ENCODE results near the gene MEFV.
A peak's percentile ranks its signal among the peaks of the same experiment; 100 is the strongest.
"Not testable (repeated sequence)": the region's sequence is repeated elsewhere in the genome, so short reads cannot be mapped to it uniquely, and the experiment has no call there.

Gene MEFV, protein sequence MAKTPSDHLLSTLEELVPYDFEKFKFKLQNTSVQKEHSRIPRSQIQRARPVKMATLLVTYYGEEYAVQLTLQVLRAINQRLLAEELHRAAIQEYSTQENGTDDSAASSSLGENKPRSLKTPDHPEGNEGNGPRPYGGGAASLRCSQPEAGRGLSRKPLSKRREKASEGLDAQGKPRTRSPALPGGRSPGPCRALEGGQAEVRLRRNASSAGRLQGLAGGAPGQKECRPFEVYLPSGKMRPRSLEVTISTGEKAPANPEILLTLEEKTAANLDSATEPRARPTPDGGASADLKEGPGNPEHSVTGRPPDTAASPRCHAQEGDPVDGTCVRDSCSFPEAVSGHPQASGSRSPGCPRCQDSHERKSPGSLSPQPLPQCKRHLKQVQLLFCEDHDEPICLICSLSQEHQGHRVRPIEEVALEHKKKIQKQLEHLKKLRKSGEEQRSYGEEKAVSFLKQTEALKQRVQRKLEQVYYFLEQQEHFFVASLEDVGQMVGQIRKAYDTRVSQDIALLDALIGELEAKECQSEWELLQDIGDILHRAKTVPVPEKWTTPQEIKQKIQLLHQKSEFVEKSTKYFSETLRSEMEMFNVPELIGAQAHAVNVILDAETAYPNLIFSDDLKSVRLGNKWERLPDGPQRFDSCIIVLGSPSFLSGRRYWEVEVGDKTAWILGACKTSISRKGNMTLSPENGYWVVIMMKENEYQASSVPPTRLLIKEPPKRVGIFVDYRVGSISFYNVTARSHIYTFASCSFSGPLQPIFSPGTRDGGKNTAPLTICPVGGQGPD

DNA sequence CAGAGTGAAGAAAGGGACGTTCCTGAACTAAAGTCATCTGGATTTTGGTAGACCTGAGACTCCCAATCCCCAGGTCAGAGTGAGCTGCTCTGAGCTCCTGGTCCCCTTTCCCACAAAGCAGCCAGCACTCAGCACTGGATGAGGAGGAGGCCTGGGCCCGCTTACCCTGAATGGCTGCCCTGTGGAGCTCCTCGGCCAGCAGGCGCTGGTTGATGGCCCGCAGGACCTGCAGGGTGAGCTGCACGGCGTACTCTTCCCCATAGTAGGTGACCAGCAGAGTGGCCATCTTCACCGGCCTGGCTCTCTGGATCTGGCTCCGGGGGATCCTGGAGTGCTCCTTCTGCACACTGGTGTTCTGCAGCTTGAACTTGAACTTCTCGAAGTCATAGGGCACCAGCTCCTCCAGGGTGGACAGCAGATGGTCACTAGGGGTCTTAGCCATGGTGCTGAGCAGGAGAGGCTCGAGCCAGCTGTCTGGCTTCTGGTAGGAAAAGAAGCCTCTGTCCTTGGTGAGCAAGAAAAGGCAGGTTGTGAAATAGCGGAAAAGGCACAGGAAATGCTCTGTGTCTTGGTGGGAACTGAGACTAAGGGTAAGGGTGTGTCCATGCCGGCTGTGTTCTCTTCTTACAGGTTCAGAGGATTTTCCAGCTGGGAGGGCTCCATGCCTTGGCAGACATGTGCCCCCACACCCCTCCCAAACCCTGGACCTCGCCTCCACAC, at the start of gene MEFV:
TSS of gene MEFV (minus strand) at position 488 of the 720 bp plus-strand sequence. CDS start at position 442, 46 bp downstream.
- DNase-seq (ENCODE audit: low read depth, low spot score): peak; percentile 19

- DNase-seq (ENCODE audit: low read depth, low spot score): no peak
Measured at GRCh38 chr16:3306078-3306477, 49.6 kb upstream of the MEFV start.

DNA sequence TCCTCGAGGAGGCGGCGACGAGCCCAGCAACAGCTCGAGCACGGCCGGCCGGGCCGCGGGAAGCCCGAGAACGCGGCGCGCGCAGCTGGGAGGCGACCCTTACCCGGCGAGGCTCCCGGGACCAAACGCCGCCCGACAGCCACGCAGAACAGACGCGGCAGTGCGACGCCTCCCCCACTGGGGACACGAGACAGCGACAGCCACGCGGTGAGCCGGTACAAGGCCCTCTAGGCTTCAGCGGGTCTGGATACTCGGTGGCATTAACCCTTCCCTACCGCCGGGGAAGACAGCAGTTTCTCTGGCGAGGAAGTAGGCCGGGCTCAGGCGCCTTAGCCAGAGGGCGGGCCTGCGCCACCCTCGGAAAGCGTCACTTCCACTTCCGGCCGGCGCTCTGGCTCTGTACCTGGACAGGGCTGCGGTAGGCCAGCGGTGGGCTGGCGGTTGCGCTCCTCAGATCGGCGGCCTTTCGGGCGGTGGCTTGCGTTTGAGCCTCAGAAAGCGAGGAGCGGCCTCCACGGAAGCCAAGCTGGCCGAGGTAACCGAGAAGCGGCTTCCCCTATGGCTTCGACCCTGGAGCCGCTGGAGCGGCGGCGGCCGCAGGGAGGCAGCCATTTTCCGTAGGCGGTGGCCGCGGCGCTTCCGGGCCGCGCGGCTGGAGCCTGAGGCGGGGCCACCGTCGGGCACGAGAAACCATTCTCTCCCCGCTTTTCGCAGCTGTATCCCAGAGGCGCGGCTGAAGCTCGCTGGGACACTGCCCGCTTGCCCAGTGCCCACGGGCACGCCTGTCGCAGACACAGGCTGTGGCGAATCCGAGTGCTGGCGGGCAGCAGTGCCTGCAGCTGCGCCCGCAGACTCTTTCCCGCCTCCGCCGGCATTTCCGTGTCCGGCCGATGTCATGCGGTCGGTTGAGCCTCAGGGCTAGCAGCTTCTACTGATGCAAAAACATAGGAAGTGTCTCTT, 49.0 kb upstream of the MEFV start, which contains the start of the genes TIGD7 and ZNF75A:
TSS of gene TIGD7 (minus strand) at position 322 of the 960 bp plus-strand sequence. CDS start 4,816 bp downstream, outside the sequence.
TSS of gene ZNF75A (plus strand) at position 389 of the 960 bp plus-strand sequence. CDS start 2,932 bp downstream, outside the sequence.
- DNase-seq (ENCODE audit: low read depth, low spot score): peak; percentile 96

- DNase-seq (ENCODE audit: low read depth, low spot score): no peak
Measured at GRCh38 chr16:3304370-3304769, 47.9 kb upstream of the MEFV start.

DNA sequence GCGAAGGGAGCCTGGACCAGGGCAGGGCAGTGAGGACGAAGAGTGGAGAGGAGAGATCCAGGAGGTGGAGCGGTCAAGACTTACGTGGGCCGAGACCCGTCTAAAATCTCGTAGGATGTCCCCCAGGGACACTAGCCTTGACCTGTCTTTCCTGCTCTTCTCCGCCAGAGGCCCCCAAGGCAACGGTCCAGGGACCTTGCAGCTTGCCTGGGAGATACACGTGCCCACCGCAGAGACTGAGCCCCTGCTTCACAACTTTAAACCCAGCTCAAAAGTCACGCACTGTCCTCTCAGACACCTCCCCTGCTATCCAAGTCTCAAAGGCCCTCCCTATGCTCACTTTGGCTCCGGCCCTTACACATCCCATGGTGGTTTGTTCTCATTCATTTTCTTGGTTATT, 39.4 kb upstream of the MEFV start:
- no peak for DNase-seq (ENCODE audit: low read depth, low spot score)

DNA sequence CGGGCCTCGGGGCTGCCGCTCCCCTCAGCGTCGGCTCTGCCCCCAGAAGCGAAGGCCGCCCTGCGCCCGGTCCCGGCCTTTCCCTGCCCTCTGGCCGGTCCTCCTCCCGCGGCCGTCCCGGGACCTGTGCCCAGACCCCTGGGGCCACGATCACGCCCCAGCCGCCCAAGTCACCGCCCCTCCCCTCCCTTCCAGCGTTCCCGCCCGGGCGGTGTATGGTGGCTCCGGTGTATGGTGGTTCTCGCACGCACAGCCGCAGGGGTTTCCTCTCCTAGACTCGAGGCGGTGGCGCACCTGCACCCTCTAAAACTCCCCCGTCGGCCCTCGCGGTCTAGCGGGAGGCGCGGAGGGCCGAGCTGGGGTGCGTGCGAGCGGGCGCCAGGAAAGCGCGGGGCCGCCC, 38.8 kb upstream of the MEFV start:
- no peak for DNase-seq (ENCODE audit: low read depth, low spot score)

DNA sequence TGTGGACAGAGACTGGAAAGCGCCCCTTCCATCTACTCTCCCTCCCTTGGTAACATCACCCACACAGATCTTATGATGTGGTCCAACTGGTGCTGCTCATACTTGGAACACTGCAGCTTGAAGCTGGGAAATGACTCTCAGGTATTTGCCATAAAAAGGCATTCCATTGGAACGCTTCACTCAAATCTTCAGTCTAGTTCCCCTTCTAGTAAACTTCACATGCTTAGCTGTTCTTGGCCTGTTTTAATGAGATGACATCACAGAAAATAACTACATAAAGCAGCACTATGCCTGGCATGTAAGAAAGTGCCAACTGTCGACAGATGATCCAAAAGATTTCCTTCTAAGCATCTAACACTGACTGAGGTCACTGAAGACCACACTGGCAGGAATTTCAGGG, 36.2 kb upstream of the MEFV start:
- peak; percentile 52 for DNase-seq (ENCODE audit: low read depth, low spot score)

- no peak for DNase-seq (ENCODE audit: low read depth, low spot score)
Measured at GRCh38 chr16:3289998-3290673, 33.7 kb upstream of the MEFV start.

DNA sequence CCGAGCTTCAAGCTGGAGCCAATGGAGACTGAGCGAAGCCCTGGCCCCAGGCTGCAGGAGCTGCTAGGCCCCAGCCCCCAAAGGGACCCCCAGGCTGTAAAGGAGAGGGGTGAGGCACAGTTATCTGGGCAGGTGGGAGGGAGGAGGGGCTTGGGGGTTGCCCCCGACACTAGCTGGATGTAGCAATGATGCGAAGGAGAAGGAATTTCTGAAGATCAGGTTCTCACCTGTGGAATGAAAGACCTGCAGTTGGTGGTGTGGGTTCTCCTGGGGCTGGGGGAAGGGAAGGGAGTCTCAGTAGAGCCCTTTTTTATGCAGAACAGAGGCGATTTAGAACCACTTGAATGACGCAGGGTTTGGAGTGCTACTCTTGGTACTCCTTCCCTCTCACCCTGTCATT, 28.7 kb upstream of the MEFV start:
- DNase-seq (ENCODE audit: low read depth, low spot score): no peak

DNA sequence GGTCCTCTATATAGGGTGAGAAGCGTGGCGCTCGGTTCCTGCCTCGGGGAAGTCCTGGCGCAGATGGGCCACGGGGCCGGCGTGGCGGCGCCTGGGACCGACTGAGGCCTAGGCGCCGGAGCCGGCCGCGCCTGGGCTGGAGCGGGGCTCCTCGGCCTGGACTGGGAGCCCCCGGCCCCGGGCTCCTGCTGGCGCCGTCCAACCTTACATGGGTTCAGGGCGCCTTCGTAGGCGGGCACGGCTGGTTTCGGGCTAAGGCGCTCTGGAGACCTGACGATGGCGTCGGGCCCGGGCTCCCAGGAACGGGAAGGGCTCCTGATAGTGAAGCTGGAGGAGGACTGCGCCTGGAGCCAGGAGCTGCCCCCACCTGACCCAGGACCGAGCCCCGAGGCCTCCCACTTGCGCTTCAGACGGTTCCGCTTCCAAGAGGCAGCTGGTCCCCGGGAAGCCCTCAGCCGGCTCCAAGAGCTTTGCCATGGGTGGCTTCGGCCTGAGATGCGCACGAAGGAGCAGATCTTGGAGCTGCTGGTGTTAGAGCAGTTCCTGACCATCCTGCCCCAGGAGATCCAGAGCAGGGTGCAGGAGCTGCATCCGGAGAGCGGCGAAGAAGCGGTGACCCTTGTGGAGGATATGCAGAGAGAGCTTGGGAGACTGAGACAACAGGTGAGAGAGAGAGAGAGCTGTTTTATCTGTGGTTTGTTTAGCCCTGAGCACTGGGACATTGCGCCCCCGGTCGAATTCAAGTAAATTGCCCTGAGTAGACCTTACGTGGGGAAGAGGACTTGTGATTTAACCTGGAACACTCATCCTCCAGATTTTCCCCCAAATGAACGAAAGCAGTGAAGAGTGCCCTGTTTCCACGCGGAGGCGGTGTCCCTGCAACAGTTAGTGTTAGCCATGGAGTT, 27.4 kb upstream of the MEFV start:
- no peak for DNase-seq (ENCODE audit: low read depth, low spot score)

GRCh38 chr16:3282730-3283542, 26.5 kb upstream of the MEFV start, which contains the start of gene ZNF263:
Gene ZNF263 (plus strand): TSS chr16:3283491. CDS start chr16:3283819, 328 bp downstream.
- DNase-seq (ENCODE audit: low read depth, low spot score): peak; percentile 98

GRCh38 chr16:3282103-3282729, 25.8 kb upstream of the MEFV start:
- DNase-seq (ENCODE audit: low read depth, low spot score): no peak

DNA sequence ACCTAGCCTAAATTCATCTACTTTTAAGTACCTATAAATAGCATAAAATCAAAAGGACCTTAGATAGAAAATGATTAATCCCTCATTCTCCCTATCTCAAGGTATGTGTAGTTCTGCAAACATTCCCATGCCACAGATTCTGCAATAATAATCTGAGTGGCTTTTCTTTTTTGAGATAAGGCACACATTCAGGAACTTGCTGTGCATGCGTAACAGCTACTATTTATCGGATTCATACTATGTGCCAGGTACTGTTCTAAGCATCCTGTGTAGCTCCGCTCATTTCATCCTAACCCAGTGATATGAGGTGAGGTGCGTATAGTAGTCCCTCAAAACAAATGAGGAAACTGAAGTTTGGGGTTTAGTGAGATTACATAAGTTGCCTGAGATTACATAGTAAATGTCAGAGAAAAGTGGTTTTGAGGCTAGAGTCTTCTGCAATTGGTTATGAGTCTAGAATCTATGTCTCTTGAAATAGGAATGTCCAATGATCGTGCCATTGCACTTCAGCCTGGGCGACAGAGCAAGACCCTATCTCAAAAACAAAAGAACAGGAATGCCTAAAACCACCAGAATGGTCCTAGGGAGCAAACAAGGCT, 24.9 kb upstream of the MEFV start:
- DNase-seq (ENCODE audit: low read depth, low spot score): no peak

DNA sequence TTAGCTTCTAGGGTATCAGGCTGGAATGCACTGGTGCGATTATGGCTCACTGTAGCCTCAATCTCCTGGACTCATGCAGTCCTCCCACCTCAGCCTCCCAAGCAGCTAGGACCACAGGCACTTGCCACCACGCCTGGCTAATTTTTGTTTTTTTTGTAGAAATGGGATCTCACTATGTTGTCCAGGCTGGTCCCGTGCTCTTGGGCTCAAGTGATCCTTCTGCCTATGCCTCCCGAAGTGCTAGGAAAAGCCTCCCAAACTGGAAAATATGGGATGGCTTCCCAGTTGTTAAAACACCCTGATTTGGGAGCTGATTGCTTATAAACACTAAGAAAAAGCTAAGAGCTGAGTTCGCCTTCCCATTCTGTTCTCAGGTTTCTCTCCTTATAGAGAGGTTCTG, 20.2 kb upstream of the MEFV start:
- DNase-seq (ENCODE audit: low read depth, low spot score): no peak

DNA sequence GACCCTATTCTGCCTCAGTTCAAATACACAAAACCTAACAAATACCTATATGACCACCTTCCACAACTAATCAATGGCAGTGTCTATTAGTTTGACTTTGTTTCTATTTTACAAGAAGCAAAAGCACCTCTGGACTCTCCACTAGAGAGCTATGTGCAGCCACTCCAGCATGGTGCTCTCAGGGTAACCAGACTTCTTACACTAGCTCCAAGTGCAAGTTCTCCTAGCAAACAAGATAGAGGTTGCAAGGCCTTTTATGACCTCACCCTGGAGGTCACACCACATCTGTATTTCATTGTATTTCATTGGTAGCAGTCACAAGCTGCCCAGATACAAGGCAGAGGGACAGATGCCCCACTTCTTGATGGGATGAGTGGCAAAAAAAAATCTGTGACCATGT, 18.5 kb upstream of the MEFV start:
- DNase-seq (ENCODE audit: low read depth, low spot score): no peak

DNA sequence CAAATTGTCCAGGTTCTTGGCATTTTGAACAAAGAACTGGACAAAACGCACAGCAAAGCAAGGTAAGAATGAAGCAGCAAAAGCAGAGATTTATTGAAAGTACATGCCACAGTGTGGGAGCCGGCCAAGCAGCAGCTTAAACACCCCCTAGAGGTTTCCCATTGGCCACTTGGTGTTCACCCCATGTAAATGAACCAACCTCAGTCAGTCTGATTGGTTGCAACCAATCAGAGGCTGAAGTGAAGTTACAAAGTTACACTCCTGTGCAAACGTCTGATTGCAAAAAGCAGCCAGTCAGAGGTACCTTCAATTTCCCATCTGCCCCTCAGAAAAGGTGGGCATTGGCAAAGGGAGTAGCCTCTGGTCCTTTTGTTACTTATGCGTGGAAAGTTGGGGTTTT, 18.1 kb upstream of the MEFV start:
- peak; percentile 15 for DNase-seq (ENCODE audit: low read depth, low spot score)

DNA sequence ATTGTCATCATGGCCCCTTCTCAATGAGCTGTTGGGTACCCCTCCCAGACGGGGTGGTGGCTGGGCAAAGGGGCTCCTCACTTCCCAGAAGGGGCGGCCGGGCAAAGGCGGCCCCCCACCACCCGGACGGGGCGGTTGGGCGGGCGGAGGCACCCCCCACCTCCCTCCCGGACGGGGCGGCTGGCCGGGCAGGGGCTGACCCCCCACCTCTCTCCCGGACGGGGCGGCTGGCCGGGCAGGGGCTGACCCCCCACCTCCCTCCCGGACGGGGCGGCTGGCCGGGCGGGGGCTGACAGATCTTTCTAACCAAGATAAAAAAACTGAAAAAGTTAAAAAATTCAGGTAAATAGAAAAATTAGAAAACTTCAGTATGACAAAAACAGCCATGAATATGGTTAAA, 14.8 kb upstream of the MEFV start:
- not testable (repeated sequence) for DNase-seq (ENCODE audit: low read depth, low spot score)
